ENCODE results near the gene GFRA1.

DNA sequence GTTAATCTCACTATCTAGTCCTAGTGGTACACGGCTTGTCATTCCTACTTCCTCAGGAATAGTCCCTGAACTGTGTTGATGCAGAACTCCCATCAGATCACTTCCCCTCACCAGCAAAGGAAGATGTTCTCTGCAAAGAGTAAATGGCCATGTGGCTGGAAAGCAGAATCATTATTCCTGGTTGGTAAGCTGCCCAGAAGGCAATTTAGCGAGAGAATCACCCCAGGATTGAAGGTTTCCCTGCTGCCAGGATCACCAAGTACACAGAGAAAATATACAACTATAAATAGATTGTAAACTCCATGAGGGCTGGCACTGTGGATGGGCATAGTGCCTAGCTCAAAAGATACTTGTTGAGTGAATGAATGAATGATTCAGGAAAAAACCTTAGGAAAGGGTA lies 115.0 kb downstream of the GFRA1 start:
- TF ChIP-seq, protein P1, sequence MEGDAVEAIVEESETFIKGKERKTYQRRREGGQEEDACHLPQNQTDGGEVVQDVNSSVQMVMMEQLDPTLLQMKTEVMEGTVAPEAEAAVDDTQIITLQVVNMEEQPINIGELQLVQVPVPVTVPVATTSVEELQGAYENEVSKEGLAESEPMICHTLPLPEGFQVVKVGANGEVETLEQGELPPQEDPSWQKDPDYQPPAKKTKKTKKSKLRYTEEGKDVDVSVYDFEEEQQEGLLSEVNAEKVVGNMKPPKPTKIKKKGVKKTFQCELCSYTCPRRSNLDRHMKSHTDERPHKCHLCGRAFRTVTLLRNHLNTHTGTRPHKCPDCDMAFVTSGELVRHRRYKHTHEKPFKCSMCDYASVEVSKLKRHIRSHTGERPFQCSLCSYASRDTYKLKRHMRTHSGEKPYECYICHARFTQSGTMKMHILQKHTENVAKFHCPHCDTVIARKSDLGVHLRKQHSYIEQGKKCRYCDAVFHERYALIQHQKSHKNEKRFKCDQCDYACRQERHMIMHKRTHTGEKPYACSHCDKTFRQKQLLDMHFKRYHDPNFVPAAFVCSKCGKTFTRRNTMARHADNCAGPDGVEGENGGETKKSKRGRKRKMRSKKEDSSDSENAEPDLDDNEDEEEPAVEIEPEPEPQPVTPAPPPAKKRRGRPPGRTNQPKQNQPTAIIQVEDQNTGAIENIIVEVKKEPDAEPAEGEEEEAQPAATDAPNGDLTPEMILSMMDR (IDR thresholded peaks at IDR 0.05): no peak
- TF ChIP-seq EZH2 (IDR thresholded peaks at IDR 0.05; ENCODE audit: borderline replicate concordance, insufficient read depth, low read depth, low read length, poor library complexity, severe bottlenecking): no peak

Measured in B cell (primary cell).